Colonic mucosa (tissue), 4 donors: ENCODE data around the gene MRFAP1L1. TPM values are rescaled to one million over a fixed set of nuclear protein-coding genes. Genes with fewer than 3 reads are reported as not detected.

ENCODE experiments used
- DNase-seq: peaks from one replicate; pipeline ENCODE4 v3.0.0-alpha.2; 2020
- H3K27ac ChIP-seq: fragments of 200-600 bp; one replicate; pipeline ENCODE4 v1.8.0; 2021
- H3K27me3 ChIP-seq: fragments of 200-600 bp; one replicate; pipeline ENCODE4 v1.8.0; 2021
- H3K36me3 ChIP-seq: fragments of 200-600 bp; one replicate; pipeline ENCODE4 v1.8.0; 2021
- H3K4me1 ChIP-seq: fragments of 200-600 bp; one replicate; pipeline ENCODE4 v1.8.0; 2021; ENCODE audit warnings: mild to moderate bottlenecking
- H3K4me3 ChIP-seq: fragments of 200-600 bp; one replicate; pipeline ENCODE4 v1.8.0; 2021
- H3K9ac ChIP-seq, 2 donors: one replicate each; pipeline ENCODE4 v1.7.0; 2013; ENCODE audit warnings: control low read depth in 2 of 2, low read depth in 2 of 2, low read length in 2 of 2
- H3K9me3 ChIP-seq: fragments of 200-600 bp; one replicate; pipeline ENCODE4 v1.8.0; 2021
- intact Hi-C: fragments of 100-400 bp; cut with DNase I; formaldehyde crosslinking; loops from one replicate; pipeline ENCODE4 v1.14.1; 2022
- total RNA-seq, 2 donors: library from RNA; stranded (reverse); fragmentation: NEBNext Ultra II Directional in 1 of 2; extraction: Animal tissue kit (Norgen Biotek cat#: 25700) in 1 of 2; gene quantifications; one replicate each; pipeline ENCODE4 v1.2.1, GENCODE V29; 2021
- TF ChIP-seq, protein P1 (sequence below): fragments of 200-600 bp; IDR thresholded peaks from one replicate; pipeline ENCODE4 v1.8.0; 2022; ENCODE audit warnings: antibody characterized with exemption, mild to moderate bottlenecking
- donor health status: healthy.
- donor health status: DM: no; HTN: no; CAD: no.
- donor health status: DM: no; HTN: no; CAD: no.

Gene MRFAP1L1
- total RNA-seq, 2 donors from 2014 or later = 33.6 to 37.4 TPM

DNA sequence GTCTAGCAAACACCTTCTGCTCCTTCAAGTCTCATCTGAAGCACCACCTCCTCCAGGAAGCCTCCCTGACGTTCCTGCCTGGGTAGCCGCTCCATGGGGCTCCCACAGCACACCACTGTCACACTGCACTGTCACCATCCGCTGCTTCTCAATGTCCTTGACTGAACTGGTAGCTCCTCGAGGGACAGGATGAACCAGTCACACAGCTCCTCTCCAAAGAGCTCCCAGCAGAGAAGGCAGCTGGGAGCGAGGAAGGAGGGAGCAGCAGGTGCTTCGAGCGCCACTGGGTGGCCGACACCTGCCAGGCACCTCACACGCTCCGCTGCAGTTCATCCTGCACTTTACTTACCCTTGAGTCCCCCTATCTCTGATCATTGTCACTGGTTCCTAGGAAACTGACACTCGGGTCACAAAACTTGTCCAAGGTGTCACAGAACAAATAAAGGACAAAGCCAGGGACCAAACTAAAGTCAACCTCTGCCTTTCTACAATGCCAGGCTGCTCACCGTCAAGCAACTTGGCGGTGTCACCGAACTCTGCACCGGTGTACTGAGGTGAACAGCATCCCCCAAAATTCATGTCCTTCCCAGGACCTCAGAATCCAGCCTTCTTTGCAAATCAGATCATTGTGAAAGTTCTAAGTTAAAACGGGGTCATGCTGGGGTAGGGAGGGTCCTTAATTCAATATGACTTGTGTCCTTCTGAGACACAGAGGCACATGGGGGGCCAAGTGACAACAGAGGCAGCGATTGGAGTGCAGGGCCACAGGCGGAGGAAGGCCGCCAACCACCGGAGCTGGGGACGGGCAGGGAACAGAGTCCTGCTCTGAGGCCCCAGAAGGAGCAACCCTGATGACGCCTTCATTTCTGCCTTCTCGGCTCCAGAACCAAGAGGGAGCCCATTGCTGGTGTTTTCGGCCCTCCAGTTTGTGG, 21.5 kb downstream of the MRFAP1L1 start:
- no peak for DNase-seq

DNA sequence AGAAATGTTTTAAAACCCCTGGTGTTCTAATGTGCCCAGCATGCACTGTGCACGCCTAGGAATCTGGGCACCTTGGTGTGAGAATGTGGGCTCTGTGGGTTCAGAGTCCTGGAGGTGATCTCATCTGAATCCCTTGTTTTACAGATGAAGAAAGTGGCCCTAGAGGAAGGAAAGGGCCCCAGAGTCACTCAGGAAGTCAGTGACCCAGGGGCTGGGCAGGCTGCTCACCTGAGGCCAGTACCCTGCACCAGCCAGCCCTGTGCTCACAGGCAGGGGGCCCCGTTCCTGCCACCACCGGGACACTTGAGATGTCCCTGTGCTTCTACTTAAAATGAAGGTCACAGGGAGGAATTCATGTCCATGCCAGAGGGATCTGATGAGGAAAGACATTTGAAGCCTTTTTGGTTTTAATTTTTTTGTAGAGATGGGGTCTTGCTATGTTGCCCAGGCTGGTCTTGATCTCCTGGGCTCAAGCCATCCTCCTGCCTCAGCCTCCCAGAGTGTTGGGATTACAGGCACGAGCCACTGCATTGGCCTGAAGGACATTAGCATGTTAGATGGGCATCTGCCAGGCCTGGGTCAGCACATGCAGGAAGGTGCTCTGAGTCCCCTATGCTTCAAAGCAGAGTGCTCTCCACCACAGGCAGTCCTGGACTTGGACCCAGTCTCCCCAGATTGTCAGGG, 23.4 kb downstream of the MRFAP1L1 start:
- Histone ChIP-seq H3K27ac (no peak overlapping the region), H3K9ac (no peak overlapping the region), H3K4me3 (no peak overlapping the region), H3K4me1 (peaks cover 3% of the 10 kb centered on the region), H3K9me3 (no peaks in the 10 kb centered on the region), H3K27me3 (no peaks in the 10 kb centered on the region), H3K36me3 (no peaks in the 10 kb centered on the region)
- TF ChIP-seq, protein P1, sequence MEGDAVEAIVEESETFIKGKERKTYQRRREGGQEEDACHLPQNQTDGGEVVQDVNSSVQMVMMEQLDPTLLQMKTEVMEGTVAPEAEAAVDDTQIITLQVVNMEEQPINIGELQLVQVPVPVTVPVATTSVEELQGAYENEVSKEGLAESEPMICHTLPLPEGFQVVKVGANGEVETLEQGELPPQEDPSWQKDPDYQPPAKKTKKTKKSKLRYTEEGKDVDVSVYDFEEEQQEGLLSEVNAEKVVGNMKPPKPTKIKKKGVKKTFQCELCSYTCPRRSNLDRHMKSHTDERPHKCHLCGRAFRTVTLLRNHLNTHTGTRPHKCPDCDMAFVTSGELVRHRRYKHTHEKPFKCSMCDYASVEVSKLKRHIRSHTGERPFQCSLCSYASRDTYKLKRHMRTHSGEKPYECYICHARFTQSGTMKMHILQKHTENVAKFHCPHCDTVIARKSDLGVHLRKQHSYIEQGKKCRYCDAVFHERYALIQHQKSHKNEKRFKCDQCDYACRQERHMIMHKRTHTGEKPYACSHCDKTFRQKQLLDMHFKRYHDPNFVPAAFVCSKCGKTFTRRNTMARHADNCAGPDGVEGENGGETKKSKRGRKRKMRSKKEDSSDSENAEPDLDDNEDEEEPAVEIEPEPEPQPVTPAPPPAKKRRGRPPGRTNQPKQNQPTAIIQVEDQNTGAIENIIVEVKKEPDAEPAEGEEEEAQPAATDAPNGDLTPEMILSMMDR = no peak
- DNase-seq = no peak
- intact Hi-C loops = no loop called here

More for the DNA sequence above, 21.5 kb downstream of the MRFAP1L1 start:
- intact Hi-C loops = no loop called here
- Histone ChIP-seq H3K4me1 (peaks cover 3% of the 10 kb centered on the region), H3K4me3 (no peak overlapping the region), H3K9me3 (no peaks in the 10 kb centered on the region), H3K27me3 (no peaks in the 10 kb centered on the region), H3K9ac (peak overlapping the region in 1 of 2 donors; percentile 21), H3K36me3 (no peaks in the 10 kb centered on the region), H3K27ac (no peak overlapping the region)
- TF ChIP-seq, protein P1 = no peak

DNA sequence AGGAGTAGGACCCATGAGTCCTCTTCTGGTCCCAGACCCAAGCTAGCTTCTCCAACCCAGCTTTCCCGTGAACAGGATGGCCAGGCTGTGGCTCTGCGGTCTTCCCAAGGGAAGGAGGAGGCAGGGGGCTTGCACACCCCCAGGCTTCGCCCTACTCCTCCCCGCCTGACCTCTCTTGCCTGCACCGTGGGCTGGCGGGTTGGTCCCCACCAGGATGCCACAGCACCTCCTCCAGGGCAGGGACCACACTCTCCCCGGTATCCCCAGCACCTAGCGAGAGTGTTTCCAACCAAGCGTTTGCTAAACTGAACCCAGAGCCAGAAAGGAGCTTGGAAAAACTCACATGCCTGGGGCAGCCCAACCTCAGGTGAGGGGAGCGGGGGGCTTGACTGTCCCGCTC, 25.0 kb downstream of the MRFAP1L1 start:
- H3K4me3 ChIP-seq = no peak overlapping the region
- no peak overlapping the region for H3K27ac ChIP-seq
- H3K9me3 ChIP-seq = no peaks in the 10 kb centered on the region
- no peak for DNase-seq
- no peak overlapping the region for H3K9ac ChIP-seq
- H3K36me3 ChIP-seq = no peaks in the 10 kb centered on the region
- TF ChIP-seq, protein P1 = no peak
- intact Hi-C loops = no loop called here
- peaks cover 3% of the 10 kb centered on the region for H3K4me1 ChIP-seq
- no peaks in the 10 kb centered on the region for H3K27me3 ChIP-seq

DNA sequence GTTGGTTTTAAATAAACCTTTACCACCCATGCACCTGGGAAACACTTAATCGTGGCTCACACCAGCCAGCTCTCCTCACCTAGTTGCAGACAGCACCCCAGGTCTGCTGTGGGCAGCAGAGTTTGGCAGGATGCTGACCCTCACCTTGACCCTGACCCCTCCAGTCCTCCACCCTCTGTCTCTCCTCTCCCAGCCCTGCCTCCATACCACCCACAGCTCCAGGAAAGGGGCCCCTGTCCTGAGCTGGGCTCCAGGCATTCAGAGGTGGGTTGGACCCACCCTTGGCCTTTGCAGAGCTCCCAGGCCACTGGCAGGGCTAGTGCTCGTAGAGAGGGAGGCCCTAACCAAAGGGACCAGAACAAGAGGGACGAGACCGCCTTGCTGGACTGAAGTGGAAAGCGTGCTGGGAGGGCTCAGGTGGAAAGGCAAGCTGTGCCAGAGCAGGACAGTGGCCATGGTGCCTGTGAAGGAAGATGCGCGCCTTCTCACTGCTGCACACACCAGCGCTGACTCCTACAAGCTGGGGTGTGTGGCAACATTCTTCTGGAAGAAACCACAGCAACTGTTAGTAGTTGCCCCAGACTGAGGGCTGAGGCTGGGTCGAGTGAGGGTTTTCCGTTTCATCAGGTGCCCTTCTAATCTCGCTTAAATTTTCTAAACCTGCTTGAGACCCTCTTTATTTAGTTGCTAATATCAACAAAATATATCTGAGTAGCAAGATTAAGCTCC, 26.6 kb downstream of the MRFAP1L1 start:
- no peaks in the 10 kb centered on the region for H3K36me3 ChIP-seq
- intact Hi-C loops = no loop called here
- H3K27me3 ChIP-seq = no peaks in the 10 kb centered on the region
- no peak overlapping the region for H3K4me3 ChIP-seq
- no peak overlapping the region for H3K27ac ChIP-seq
- H3K9ac ChIP-seq = no peak overlapping the region
- no peak for DNase-seq
- H3K9me3 ChIP-seq = no peaks in the 10 kb centered on the region
- TF ChIP-seq, protein P1 = no peak
- H3K4me1 ChIP-seq = no peaks in the 10 kb centered on the region

DNA sequence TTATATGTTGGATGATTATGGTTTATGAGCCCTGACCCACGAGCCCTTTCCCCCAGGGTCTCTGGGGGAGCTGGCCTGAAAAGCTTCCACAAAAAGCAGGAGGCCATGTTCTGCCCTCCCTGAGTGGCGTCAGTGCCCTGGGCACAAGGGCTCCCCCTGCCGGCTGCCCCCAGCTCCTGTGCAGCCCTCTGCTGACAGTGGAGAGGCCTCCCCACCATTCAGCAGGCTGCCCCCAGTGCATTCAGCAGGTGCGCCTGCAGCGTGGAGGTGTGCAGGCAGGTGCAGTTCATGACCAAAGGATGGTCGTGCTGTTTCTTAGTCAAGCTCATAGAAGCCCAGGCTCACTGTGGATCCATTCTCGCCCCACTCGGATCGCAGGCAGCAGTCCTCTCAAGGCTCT, 28.5 kb downstream of the MRFAP1L1 start:
- no peak overlapping the region for H3K27ac ChIP-seq
- H3K4me1 ChIP-seq = no peaks in the 10 kb centered on the region
- intact Hi-C loops = no loop called here
- no peaks in the 10 kb centered on the region for H3K36me3 ChIP-seq
- no peak overlapping the region for H3K9ac ChIP-seq
- DNase-seq = no peak
- no peaks in the 10 kb centered on the region for H3K9me3 ChIP-seq
- TF ChIP-seq, protein P1 = no peak
- no peaks in the 10 kb centered on the region for H3K27me3 ChIP-seq
- H3K4me3 ChIP-seq = no peak overlapping the region
